GM15510 (cell line): ENCODE data around the gene DCST1.

Experiments used
- POLR2A ChIP-seq: IDR thresholded peaks from 3 replicates; pipeline ENCODE4 v1.6.1; 2011; ENCODE audit warnings: borderline replicate concordance; ENCODE audit not compliant: insufficient read length; ENCODE audit errors: extremely low read depth

Gene DCST1

GRCh38 chr1:155008015-155008941 is 25.3 kb upstream of the DCST1 start:
- no peak for TF ChIP-seq POLR2A

GRCh38 chr1:155009221-155009711 is 24.4 kb upstream of the DCST1 start:
- TF ChIP-seq POLR2A, result no peak

- no peak for TF ChIP-seq POLR2A
Measured at GRCh38 chr1:155009742-155010141, 23.9 kb upstream of the DCST1 start.

- TF ChIP-seq POLR2A, result no peak
Measured at GRCh38 chr1:155010211-155010918, 23.3 kb upstream of the DCST1 start.

DNA sequence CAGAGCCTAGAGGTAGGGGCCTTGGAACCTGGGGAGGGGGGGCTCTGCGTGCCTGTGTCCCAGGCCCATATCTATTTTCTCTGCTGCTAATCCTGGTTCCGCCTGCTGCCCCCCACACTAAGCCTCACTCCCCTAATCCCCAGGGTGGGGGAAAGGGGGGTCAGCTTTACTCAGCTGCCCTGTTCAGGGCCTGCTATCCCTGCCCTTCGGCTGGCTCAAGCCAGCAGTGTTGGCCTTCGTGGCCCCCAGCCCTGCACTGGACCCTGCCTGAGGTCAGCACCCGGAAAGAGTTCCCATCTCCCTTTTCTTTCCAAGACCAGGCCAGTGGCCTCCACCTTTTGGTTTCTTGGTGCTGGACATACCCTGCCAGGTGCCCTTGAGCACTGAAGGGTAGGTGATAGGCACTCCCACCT is 22.6 kb upstream of the DCST1 start:
- no peak for TF ChIP-seq POLR2A

- no peak for TF ChIP-seq POLR2A
Measured at GRCh38 chr1:155011437-155012025, 22.1 kb upstream of the DCST1 start.

GRCh38 chr1:155012026-155012546 is 21.5 kb upstream of the DCST1 start:
- no peak for TF ChIP-seq POLR2A

DNA sequence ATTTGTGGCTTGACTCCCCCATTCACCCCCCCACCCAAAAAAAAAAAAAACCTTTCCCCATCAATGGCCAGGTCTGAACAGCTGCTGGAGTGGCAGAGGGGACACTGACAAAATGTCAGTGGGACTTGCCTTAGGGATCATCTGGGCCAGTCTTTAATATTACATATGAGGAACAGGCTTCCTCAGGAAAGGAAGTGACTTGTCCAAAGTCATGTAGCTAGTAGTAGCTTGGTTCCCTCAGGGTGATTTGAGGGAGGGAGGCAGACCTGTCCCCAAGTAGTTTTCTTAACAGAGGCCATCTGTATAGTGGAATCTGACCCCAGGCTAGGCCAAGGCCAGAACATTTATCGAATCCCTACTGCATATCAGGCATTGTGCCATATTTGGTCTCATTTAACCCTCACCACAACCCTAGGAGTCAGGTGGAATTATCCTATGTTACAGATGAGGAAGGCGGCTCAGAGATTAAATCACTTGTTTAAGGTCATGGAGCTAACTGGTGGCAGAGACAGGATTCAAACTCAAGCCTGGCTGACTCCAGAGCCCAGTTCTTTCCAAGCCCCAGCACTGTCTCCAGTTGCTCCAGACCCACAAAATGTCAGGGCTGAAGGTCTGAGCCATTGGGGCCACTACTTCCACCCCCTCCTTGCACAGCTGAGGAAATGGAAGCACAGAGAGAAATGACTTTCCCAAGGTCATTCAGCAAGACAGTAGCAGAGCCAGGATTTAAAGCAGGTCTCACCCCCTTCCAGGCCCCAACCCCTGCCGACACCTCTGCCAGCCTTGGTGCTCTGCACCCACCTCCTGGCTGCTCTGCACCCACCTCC is 20.6 kb upstream of the DCST1 start:
- TF ChIP-seq POLR2A, result no peak

- TF ChIP-seq POLR2A, result no peak
Measured at GRCh38 chr1:155013632-155014031, 20.0 kb upstream of the DCST1 start.

DNA sequence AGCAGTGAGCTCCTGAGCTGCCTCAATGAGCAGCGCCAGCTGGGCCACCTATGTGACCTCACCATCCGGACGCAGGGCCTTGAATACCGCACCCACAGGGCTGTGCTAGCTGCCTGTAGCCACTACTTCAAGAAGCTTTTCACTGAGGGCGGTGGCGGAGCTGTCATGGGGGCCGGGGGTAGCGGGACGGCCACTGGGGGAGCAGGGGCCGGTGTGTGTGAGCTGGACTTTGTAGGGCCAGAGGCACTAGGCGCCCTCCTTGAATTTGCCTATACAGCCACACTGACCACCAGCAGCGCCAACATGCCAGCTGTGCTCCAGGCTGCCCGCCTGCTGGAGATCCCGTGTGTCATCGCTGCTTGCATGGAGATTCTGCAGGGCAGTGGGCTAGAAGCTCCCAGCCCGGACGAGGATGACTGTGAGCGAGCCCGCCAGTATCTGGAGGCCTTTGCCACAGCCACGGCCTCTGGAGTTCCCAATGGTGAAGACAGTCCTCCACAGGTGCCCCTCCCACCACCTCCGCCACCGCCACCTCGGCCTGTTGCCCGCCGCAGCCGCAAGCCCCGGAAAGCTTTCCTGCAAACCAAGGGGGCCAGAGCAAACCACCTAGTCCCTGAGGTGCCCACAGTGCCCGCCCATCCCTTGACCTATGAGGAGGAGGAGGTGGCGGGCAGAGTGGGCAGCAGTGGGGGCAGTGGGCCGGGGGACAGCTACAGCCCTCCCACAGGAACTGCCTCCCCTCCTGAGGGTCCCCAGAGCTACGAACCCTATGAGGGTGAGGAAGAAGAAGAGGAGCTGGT is 18.7 kb upstream of the DCST1 start:
- TF ChIP-seq POLR2A, result no peak

- no peak for TF ChIP-seq POLR2A
Measured at GRCh38 chr1:155015527-155016230, 17.9 kb upstream of the DCST1 start.

- TF ChIP-seq POLR2A, result no peak
Measured at GRCh38 chr1:155016231-155016831, 17.3 kb upstream of the DCST1 start.
